Activated T-helper 9 cell treated with anti-CD3 and anti-CD28 coated beads, Interleukin-2, amount 50 U/mL, for 16 hours (primary cell): ENCODE results near the gene IL17REL.
"Not testable (repeated sequence)": the region's sequence is repeated elsewhere in the genome, so short reads cannot be mapped to it uniquely, and the experiment has no call there.

Experiments
- DNase-seq: peaks from one replicate; pipeline ENCODE4 v3.0.0-alpha.2; 2020; ENCODE audit warnings: low read depth

Gene IL17REL

DNA sequence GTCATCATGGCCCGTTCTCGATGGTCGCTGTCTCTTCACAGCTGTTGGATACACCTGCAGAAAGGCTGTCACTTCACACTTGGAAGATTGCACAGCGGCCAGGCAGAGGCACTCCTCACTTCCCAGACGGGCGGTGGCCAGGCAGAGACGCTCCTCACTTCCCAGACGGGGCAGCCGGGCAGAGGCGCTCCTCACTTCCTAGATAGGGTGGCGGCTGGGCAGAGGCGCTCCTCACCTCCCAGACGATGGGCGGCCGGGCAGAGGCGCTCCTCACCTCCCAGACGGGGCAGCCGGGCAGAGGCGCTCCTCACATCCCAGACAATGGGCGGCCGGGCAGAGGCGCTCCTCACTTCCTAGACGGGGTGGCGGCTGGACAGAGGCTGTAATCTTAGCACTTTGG is 22.7 kb downstream of the IL17REL start:
- DNase-seq, result not testable (repeated sequence)

DNA sequence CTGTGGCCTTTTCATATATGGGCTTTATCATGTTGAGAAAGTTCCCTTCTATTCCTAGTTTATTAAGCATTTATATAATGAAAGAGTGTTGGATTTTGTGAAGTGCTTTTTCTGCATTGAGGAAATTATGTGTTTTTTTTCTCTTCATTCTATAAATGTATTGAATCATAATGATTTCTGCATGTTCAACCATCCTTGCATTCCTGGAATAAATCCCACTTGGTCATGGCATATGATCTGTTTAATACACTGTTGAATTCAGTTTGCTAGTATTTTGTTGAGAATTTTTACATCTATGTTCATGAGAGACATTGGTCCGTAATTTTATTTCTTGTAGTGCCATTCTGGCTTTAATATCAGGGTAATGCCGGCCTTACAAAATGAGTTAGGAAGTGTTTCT is 26.2 kb downstream of the IL17REL start:
- DNase-seq, result no peak

DNA sequence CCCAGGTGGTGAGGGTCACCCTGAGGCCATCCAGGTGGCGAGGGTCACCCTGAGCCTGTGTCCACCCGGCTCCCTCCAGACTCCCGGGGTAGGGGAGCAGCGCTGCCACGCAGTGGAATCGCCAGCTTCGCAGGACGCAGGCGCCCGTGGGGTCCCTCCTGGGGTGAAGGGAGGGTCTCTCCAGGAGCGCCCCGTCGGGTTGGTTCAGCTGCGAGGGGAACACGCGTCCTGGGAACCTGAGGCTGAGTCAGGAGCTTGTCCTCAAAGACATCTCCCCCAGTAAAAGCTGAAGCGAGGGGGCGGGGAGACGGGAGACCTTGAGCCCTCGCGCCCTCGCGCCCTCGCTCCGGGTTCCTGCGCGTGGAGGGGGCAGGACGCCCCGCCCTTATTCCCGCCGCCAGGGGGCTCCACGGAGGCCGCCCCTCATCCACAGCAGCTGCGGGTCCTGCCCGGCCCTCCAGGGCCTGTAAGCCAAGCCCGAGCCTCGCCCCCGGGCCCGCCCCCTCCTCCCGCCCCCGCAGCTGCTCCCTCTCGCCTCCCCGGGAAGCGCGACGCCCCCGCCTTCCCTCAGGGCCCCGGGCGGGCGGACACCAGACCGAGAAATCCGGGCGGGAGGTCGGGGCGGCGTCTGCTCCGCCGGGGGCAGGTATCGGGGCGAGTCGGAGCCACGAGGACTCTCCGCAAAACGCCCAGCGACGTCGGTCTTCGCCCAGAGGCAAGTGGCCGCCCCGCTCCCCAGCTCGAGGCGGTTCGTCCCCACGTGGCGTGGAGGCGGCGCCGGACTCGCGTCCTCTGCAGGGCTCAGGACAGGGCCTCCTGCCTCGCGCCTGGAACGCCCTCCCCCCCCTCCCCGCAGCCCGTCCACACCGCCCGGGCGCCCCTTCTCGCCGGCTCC is 29.2 kb downstream of the IL17REL start:
- no peak for DNase-seq

DNA sequence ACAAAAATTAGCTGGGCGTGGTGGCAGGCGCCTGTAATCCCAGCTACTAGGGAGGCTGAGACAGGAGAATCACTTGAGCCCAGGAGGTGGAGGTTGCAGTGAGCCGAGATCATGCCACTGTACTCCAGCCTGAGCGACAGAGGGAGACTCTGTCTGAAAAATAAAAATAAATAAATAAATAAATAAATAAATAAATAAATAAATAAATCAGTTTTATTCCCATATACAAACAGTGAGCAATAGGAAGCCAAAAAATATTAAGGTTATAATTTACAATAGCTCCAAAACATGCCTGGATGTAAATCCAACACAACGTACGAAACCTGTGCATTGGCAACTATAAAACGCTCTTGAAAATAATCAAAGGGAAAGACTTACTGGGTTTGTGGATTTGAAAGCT is 30.8 kb downstream of the IL17REL start:
- not testable (repeated sequence) for DNase-seq

DNA sequence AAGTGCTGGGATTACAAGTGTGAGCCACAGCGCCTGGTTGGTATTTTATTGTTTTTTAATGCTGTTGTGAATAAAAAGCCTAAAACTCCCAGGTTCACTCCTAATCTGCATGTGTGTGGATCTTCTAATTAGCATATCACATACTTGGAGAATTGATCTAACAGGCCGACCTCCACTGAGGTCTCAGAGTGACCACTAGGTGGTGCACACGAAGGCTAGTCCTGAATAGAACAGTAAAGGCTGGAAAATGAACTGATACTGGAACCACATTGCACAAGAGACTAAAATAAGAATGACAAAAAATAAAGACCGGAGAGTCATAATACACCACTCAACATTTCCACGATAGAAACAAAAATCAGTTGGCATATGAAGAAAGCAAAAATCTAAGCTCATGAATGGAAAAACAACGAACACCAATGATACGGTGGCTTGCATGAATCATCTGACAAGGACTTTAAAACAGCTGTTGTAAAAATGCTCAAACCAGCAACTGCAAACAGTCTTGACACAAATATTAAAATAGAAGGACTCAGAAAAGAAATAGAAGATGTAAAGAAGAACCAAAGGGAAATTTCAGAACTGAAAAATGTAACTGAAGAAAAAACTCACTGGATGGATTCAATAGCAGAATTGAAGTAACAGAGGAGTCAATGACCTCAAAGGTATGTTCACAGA is 32.8 kb downstream of the IL17REL start:
- DNase-seq, result no peak

DNA sequence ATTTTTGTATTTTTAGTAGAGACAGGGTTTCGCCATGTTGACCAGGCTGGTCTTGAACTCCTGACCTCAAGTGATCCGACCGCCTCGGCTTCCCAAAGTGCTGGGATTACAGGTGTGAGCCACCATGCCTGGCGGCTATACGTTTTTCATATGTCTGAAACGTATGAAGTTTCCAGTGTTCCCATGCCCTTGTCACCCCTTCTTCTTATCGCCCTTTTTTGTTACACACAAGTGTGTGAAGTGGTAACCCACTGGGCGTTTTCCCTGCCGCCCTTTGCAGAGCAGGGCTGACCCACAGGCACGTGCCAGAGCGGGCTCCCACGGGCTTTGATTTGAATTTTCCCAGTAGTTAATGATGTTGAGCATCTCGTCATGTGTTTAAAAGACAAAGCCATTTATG is 35.0 kb downstream of the IL17REL start:
- DNase-seq, result no peak

DNA sequence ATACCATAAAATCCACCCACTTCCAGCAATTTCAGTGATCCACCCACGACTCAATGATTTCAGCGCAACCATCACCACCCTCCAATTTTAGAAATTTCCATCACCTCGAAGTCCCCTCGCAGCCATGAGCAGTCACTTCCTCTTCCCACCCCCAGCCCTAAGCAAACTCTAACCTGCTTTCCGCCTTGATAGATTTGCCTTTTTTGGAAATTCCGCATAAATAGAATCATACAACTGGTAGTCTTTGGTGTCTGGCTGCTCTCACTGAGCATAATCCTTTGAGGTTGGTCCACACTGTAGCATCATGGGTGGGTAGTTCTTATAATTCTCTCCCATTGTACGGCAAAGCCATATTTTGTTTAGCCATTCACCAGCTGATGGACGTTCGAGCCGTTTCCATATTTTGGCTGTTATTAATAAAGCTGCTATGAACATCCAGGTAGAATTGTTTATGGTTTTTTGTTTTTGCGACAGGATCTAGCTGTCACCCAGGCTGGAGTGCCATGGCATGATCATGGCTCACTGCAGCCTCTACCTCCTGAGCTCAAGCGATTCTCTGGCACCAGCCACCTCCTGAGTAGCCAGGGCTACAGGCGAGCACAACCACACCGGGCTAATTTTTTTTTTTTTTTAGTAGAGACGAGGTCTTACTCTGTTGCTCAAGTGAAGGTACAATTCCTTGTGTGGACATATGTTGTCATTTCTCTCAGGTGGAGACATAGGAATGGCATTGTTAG is 36.0 kb downstream of the IL17REL start:
- peak; percentile 51 for DNase-seq

DNA sequence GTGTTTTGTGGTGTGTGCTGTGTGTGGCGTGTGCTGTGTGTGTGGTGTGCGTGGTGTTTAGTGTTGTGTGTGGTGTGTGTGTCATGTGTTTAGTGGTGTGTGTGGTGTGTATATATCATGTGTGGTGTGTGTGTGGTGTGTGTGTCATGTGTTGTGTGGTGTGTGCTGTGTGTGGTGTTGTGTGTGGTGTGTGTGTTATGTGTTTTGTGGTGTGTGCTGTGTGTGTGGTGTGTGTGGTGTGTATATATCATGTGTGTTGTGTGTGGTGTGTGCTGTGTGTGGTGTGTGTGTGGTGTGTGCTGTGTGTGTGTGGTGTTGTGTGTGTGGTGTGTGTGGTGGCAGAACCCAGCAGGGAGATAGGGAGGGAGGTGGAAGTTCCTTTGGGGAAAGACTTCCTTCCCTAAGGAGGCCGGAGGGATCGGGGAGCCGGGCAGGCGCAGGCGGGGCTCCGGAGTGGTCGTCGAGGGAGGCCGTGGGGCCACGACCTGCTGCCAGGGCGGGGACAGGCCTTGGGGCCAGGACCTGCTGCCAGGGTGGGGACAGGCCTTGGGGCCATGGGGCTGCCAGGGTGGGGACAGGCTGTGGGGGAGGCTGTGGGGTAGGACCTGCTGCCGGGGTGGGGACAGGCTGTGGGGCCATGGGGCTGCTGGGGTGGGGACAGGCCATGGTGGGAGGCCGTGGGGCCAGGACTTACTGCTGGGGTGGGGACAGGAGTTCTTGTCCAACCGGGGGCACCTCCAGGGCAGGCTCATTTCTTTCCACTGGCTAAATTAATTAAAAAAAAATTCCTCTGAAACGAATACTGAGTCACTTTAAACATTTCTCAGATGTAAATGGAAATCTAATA is 36.8 kb downstream of the IL17REL start:
- DNase-seq, result no peak

DNA sequence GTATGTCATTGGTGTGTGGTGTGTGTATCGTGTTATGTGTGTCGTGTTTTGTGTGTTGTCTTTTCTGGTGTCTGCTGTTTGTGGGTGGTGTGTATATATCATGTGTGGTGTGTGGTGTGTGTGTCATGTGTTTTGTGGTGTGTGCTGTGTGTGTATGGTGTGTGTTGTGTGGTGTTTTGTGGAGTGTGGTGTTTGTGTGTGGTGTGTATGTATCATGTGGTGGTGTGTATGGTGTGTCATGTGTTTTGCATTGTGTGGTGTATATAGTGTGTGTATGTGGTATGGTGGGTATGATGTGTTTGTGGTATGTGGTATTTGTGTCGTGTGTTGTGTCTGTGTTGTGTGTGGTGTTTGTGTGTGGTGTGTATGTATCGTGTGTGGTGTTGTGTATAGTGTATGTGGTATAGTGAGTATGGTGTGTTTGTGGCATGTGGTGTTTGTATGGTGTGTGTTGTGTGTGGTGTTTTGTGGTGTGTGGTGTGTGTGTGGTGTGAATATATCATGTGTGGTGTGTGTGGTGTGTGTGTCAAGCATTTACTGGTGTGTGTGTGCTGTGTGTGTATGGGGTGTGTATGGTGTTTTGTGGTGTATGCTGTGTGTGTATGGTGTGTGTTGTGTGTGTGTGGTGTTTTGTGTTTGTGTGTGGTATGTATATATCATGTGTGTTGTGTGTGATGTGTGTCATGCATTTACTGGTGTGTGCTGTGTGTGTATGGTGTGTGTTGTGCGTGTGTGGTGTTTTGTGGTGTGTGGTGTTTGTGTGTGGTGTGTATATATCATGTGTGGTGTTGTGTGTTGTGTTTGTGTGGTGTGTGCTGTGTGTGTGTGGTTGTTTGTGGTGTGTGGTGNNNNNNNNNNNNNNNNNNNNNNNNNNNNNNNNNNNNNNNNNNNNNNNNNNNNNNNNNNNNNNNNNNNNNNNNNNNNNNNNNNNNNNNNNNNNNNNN is 39.3 kb downstream of the IL17REL start:
- no peak for DNase-seq

DNA sequence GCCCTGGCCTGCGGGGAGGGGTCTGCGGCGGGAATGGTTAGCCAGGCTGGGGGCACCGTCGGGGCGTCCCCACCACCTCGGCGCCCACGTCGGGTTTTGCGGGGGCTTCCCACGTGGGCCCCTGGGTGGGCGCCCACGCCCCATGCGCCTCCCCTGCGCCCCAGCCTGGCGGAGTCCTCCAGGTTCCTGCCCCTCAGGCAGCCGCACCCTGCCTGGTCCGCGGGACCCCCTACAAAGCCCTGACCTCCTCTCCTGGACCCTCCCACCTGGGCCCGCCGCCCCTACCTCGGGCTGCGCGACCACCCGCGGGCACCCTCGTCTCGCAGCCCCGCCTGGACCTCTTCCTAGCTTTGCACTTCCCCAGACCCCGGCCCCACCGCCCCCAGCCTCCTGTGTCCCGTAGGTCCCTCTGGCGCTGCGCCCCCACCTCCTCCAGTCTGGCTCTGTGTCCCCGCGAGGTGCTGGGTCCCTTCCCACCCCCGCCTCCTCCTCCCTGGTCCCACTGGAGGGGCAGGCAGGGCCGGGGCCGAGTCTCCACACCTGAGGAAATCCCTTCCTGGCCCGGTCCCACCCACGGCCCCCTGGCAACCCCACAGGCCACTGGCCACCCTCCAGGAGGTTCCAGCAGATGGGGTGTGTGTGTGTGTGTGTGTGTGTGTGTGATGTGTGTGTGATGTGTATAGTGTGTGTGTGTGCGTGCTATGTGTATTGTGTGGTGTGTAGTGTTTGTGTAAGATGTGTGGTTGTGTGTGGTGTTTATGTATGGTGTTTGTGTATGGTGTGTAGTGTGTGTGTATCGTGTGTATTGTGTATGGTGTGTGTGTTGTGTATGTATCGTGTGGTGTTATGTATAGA is 40.2 kb downstream of the IL17REL start:
- no peak for DNase-seq

DNA sequence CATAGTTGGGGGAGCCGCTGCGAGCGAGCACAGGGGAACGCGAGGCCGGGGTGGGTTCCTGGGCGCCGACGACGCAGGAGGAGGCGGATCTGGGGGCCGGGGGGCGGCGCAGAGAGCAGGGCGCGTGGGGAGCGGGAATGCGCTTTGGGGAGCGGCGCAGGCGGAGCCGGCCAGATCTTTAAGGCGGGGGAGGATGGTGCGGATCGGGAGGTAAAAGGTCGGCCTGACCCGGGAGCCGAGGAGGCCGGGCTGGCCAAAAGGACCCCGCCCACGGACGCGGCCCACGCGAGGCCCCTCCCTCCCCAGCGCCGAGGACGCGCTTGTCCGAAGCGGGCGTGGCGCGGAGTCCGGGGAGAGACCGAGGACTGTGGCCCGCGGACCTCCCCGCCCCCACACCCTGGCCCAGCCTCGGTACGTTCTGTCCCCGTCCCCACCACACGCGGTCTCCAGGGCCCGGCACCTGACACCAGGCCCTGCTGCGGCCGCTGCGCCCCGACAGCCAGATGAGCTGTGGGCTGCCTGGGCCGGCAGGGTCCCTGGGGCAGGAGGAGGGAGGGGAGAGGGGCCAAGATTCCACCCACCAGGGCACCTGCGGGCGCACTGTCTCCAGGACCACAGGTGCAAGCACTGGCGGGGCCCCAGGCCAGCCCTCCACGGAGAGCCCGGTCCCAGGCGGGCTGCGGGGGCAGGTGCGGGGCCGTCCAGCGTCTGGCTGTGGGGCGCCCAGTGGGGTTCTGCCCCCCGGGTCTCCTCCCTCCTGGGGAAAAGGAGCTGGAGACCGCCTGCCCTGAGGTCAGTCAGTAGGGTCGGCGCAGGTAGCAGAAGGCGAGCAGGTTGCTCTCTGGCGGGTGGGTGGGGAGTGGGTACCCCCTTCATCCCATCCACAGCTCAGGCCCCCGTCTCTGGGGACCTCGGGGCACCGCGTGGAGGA is 41.1 kb downstream of the IL17REL start:
- peak; percentile 63 for DNase-seq

DNA sequence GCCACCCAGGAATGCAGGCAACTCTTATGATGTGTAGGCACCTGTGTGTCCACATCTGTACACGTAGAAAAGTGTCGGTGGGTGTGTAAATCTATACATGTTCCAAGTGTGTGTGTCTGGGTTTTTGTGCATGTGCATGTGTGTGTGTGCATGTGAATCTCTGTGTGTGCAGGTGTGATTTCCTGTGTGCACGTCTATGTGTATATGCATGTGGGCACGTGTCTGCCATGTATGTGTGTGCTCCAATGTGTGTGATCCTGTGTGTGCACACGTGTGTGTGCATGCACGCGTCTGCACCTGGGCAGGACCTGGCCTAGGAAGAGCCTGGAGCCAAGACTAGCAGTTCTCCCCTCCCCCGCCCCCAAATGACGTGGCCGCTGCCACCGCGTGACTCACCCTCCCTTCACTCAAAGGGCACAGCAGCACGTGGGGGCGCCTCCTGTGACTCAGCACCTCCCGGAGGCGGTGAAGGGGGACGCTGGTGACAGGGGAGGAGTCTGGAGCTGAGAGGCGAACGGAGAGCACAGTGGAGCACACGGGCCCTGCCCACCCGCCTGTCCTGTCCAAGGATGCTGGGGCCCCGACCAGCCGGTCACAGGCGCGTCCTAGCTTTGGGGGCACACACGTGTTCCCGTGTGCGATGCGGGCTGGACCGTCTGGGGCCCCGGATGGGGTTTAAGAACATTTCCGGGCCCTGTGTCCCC is 41.9 kb downstream of the IL17REL start:
- DNase-seq, result peak; percentile 95

DNA sequence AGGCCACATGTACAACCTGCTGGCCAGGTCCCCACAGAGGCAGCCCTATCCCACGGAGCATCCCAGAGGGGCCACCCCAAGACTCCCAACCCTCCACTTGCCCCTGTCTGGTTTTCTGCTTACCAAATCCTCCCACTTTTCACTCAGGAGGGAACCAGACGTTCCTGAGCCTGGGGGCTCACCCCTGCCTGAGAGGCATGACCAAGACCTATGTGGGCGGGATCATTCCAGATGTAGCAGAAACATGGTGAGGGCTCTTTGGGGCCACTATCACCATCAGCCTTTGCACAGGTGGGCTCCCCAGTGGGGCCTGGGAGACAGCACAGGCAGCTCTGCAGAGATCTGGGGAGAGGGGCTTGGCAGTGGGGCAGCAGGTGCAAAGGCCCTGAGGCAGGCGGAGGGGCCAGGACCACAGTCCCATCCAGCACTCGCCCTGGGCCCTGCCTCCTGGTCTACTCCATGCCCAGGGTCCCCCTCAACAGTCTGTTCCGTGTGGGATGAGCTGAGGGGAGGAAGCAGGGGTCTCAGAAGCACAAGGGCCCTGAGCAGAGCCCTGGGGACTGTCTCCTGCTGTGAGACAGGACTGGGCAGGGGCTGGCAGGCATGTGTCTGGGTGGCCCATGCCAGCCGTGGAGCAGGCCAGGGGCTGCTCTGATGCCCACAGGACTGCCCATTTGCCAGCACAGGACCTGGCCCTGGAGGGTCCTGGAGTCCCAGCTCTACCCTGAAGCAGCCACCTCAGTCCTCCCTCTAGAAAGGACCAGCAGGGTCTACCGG is 42.6 kb downstream of the IL17REL start:
- DNase-seq, result no peak

DNA sequence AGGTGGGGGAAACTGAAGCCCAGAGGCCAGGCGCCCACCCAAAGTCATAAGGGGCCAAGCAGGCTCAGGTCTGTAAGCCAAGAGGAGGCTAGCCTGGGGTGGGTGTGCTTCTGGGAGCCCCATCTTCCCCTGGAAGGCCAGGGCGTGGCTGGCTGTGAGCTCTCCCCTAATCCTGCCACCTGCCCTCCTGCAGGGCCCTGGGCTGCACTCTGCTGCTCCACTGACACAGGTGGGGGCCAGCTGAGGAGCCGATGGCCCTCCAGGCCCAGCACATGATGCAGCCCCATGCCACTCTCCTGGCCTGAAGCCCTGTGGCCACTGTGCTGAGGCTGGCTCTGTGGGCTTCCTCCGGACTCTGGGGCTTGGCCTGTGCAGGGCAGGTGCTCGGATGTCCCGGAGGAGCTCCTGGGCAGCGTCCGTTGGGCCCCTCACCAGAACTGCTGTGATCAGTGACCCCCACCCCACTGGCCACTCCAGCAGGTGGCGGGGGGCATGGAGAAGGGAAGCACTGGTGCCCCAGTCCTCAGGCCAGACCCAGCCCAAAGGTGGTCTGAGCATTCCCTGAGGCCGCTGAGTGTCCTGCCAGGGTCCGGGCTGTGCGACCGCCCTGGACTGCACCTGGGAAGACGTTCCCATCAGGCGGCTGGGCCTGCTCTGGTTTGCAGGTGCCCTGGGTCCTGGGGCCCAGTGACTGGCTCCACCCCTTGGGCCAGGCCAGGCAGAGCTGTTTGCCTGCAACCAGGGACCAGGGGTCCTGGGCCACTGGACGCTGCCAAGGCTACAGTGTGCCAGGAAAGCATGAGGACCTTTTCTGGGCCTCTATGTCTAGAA is 43.5 kb downstream of the IL17REL start:
- no peak for DNase-seq

DNA sequence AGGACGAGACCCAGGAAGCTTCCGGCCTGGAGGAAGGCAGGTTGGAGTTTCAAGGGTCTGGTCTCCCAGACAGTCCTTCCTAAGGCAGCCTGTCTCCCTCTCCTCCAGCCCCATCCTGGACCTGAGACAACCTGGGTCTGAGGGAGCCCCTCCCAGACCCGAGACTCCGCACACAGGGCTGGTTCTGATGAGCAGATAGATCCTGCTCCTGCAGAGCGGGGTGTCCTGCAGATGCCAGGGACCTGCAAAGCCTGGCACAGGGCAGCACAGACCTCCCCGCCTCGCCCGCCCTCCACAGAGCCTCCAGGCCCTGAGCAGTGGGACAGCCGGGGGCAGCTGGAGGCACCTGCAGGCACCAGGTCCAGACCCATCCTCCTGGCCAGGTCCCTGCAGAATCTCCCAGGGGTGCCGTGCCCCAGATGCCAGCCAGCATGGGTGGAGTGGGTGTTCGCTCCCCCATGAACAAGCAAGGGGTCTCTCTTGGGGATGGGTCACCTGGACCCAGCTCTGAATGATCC is 44.2 kb downstream of the IL17REL start:
- DNase-seq, result no peak

DNA sequence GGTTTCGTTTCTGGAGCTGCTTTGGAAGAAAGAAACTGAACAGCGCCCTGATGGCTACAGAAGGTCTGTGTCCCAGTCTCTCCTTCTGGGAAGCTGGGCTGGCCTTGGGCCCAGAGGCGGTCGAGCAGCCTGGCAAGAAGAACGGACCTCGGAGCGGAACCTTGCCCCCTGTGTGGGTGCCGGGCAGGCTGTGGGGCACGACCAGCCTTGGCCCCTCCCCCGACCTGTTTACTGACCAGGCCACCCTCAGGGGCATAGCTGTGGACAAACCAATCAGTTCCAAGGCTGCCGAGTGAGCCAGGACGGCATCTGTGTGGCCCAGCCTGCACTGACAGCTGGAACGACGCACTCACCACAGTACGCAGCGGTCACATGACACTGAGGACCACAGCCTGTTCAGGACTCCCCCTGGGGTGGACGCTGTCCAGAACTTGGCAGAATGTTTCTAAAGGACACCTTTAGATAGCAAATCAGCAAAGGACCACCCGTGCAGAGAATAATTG is 44.8 kb downstream of the IL17REL start:
- no peak for DNase-seq
